Activated naive CD4-positive, alpha-beta T cell treated with anti-CD3 and anti-CD28 coated beads, Interleukin-2, amount 10 ng/mL, durations not matched to agents 7 days and 5 days (primary cell): ENCODE measurements around the gene MTAP.

Experiments
- CTCF ChIA-PET: fragments of 350-600 bp; sonication (Branson Sonifier 250); formaldehyde crosslinking; loops from one replicate; lab custom pipeline; 2021; ENCODE audit warnings: antibody characterized with exemption; lab: Charles Lee
- DNase-seq: peaks from one replicate; pipeline ENCODE4 v3.0.0-alpha.2; 2020
- H3K27ac Mint-ChIP-seq: one replicate; pipeline ENCODE4 v1.8.0; 2021; ENCODE audit warnings: mild to moderate bottlenecking, moderate library complexity, mixed read lengths
- H3K27me3 Mint-ChIP-seq: one replicate; pipeline ENCODE4 v1.8.0; 2021; ENCODE audit warnings: mild to moderate bottlenecking, mixed read lengths
- H3K36me3 Mint-ChIP-seq: one replicate; pipeline ENCODE4 v1.8.0; 2021; ENCODE audit warnings: mixed read lengths
- H3K4me1 Mint-ChIP-seq: one replicate; pipeline ENCODE4 v1.8.0; 2021; ENCODE audit warnings: mixed read lengths
- H3K4me3 Mint-ChIP-seq: one replicate; pipeline ENCODE4 v1.8.0; 2021; ENCODE audit warnings: mild to moderate bottlenecking, moderate library complexity, mixed read lengths
- H3K9me3 Mint-ChIP-seq: one replicate; pipeline ENCODE4 v1.8.0; 2021; ENCODE audit warnings: mixed read lengths

Gene MTAP

DNA sequence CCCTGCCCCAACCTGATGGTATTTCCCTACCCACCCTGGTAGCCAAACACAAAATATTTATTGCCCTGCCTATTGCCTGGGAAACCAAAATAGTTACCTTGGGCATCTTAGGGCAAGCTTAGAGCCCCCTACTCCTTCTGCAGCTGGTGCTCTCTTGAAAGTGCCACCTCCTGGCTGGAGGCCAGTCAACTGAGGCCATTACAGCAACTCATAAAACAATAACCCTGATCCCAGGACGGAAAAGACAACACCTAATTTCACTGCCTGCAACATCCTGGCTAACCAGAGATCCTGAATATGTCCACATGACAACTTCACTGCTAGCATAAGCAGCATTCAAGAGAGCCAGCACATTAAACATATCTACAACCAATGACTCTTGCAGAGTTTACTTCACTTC lies 38.7 kb downstream of the MTAP start:
- H3K27ac Mint-ChIP-seq: no peak overlapping the region
- peaks cover 25% of the 10 kb centered on the region for H3K9me3 Mint-ChIP-seq

DNA sequence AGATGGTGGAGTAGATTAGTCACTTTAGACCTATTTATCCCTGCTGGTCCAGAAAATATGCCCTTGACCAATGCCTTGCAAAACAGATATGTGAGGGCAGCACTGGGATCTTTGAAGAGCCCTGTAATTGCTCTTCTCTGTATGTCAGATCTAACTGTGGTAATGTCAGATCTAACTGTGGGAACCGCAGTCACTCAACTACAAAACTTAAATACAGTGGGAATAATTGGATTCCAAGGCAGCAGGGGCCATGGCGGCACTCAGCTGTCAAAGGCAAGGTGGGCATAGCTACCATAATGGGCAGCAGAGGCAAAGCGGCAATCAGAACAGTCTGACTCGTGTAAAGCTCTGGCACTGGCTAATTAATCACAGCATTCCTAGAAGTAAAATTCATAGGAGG lies 46.2 kb downstream of the MTAP start:
- H3K9me3 Mint-ChIP-seq: peaks cover 38% of the 10 kb centered on the region
- H3K27ac Mint-ChIP-seq: no peak overlapping the region
- peaks cover 7% of the 10 kb centered on the region for H3K4me1 Mint-ChIP-seq
- H3K4me3 Mint-ChIP-seq: no peak overlapping the region
- peaks cover 74% of the 10 kb centered on the region for H3K36me3 Mint-ChIP-seq
- CTCF ChIA-PET: no interaction called here
- DNase-seq: no peak
- no peaks in the 10 kb centered on the region for H3K27me3 Mint-ChIP-seq

More for the DNA sequence above, 38.7 kb downstream of the MTAP start:
- Mint-ChIP-seq H3K36me3 (peaks cover 80% of the 10 kb centered on the region), H3K27me3 (no peaks in the 10 kb centered on the region), H3K4me1 (no peaks in the 10 kb centered on the region), H3K4me3 (no peak overlapping the region)
- CTCF ChIA-PET: no interaction called here
- DNase-seq: no peak

DNA sequence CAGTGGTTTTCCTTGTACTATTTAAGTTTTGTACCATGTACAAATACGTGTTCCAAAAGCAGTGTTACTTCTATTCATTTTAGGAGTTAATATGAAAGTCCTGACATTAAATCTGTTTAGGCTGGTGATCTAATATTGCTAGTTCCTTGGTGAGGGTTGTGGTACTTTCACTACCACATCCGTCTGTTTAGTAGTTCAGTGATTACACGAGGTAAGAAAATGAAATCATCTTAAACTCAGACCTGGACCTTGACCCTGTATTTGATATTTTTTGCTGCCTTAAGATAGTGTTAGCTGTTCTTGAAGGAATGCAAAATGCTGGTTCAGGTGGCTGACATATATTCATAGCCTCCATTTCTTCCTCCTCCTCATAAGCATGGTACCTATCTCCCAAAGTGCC lies 50.3 kb downstream of the MTAP start:
- DNase-seq: no peak
- CTCF ChIA-PET: interaction anchor here (1.2 kb wide), 1 partner anchor 39 kb away, joined by 3 read pairs; no protein-coding TSS in a partner anchor
- peaks cover 22% of the 10 kb centered on the region for H3K4me1 Mint-ChIP-seq
- H3K4me3 Mint-ChIP-seq: no peak overlapping the region
- peaks cover 10% of the 10 kb centered on the region for H3K9me3 Mint-ChIP-seq
- H3K36me3 Mint-ChIP-seq: peaks cover 75% of the 10 kb centered on the region
- no peak overlapping the region for H3K27ac Mint-ChIP-seq
- no peaks in the 10 kb centered on the region for H3K27me3 Mint-ChIP-seq

DNA sequence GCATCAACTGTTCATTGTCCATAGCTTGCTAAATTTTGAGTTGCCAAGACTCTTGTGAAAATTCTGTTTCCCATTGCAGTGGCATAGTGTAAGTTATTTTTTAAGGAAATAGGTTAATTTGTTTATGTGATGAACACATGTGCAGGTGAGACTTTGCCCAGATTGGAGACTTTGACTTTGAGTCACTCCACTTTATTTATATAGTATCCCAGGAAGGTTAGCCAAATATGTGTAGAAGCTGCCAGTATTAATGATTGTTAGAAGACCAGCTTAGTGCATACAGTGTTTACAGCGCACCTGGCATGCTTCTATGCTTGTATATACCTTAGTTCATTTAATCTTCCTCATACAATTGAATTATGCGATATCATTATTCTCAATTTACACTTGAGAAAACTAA lies 51.0 kb downstream of the MTAP start:
- H3K4me3 Mint-ChIP-seq: no peak overlapping the region
- CTCF ChIA-PET: interaction anchor here (1.2 kb wide), 1 partner anchor 40 kb away, joined by 3 read pairs; no protein-coding TSS in a partner anchor
- DNase-seq: no peak
- H3K4me1 Mint-ChIP-seq: peaks cover 22% of the 10 kb centered on the region
- peaks cover 75% of the 10 kb centered on the region for H3K36me3 Mint-ChIP-seq
- H3K27me3 Mint-ChIP-seq: no peaks in the 10 kb centered on the region
- H3K27ac Mint-ChIP-seq: no peak overlapping the region
- peaks cover 5% of the 10 kb centered on the region for H3K9me3 Mint-ChIP-seq

DNA sequence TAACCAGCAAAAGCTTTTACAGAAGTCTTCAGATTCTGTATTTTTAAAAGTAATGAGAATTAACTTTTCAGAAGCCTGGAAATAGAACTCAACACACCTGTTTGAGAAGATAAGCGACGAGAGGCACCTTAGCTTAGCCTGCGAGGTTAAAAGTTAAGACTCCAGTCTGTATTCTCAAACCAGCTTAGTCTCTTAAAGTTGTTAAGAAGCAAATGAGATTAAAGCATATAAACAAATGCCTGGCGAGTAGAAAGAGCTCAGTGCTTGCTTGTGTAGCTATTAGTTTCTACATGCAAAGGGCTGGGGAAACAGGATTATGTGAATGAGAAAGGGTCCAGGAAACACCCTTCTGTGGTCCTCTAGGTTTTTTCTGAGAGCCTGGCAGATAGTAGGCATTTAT lies 51.7 kb downstream of the MTAP start:
- CTCF ChIA-PET: no interaction called here
- peaks cover 75% of the 10 kb centered on the region for H3K36me3 Mint-ChIP-seq
- H3K4me1 Mint-ChIP-seq: peaks cover 22% of the 10 kb centered on the region
- no peak for DNase-seq
- no peaks in the 10 kb centered on the region for H3K9me3 Mint-ChIP-seq
- no peaks in the 10 kb centered on the region for H3K27me3 Mint-ChIP-seq
- H3K4me3 Mint-ChIP-seq: no peak overlapping the region
- no peak overlapping the region for H3K27ac Mint-ChIP-seq

DNA sequence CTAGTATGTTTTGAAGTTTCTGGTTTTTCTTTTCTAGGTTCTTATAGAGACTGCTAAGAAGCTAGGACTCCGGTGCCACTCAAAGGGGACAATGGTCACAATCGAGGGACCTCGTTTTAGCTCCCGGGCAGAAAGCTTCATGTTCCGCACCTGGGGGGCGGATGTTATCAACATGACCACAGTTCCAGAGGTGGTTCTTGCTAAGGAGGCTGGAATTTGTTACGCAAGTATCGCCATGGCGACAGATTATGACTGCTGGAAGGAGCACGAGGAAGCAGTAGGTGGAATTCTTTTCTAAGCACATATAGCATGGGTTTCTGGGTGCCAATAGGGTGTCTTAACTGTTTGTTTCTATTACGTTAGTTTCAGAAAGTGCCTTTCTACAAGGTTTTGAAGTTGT lies 52.2 kb downstream of the MTAP start:
- CTCF ChIA-PET: no interaction called here
- peaks cover 22% of the 10 kb centered on the region for H3K4me1 Mint-ChIP-seq
- no peak for DNase-seq
- no peaks in the 10 kb centered on the region for H3K9me3 Mint-ChIP-seq
- H3K27me3 Mint-ChIP-seq: no peaks in the 10 kb centered on the region
- H3K36me3 Mint-ChIP-seq: peaks cover 76% of the 10 kb centered on the region
- no peak overlapping the region for H3K4me3 Mint-ChIP-seq
- H3K27ac Mint-ChIP-seq: no peak overlapping the region

DNA sequence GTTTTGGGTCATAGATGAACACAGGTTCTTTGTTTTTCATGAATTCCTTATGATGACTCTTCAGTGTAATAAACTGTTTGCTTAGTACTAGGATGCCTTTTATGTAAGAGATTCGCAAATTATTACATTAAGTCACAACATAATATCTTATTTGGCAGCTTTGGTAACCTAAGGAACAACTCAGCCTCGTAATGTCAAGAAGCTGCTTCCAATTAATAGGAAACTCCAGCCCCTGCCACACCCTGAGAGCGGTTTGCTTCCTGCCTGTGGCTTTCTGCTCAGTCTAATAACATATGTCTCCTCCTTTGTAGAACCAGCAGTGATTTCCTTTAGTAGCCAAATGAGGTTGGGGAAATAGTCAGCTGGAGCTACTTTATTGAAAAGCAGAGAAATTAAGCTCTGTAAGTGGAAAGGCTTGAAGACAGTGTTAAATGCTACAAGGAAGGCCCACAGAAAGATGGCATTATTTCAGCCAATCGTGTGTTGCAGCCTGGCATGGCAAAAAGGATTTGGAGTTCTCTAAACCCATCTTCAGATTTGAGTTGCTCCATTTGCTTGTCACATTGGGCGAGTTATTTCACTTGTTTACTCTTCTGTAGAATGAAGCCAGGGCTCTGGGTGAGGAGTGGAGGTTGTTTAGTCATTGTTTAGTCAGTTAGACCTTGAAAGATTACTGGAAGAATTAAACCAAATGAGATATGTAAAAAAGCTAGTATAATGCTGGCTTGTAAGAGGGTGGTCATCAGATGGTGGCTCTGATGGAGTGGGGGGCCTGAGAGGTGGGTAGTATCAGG lies 54.1 kb downstream of the MTAP start:
- Mint-ChIP-seq H3K9me3 (no peaks in the 10 kb centered on the region), H3K4me1 (peaks cover 22% of the 10 kb centered on the region), H3K27ac (peak overlapping the region; percentile 8), H3K27me3 (no peaks in the 10 kb centered on the region), H3K4me3 (no peak overlapping the region), H3K36me3 (peaks cover 75% of the 10 kb centered on the region)
- no peak for DNase-seq
- CTCF ChIA-PET: no interaction called here

DNA sequence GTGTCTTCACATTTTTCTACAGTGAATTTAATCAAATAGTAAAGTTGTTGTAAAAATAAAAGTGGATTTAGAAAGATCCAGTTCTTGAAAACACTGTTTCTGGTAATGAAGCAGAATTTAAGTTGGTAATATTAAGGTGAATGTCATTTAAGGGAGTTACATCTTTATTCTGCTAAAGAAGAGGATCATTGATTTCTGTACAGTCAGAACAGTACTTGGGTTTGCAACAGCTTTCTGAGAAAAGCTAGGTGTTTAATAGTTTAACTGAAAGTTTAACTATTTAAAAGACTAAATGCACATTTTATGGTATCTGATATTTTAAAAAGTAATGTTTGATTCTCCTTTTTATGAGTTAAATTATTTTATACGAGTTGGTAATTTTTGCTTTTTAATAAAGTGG lies 60.4 kb downstream of the MTAP start:
- Mint-ChIP-seq H3K27ac (no peak overlapping the region), H3K4me3 (no peak overlapping the region), H3K9me3 (no peaks in the 10 kb centered on the region), H3K36me3 (peaks cover 64% of the 10 kb centered on the region), H3K27me3 (no peaks in the 10 kb centered on the region), H3K4me1 (no peaks in the 10 kb centered on the region)
- DNase-seq: no peak
- CTCF ChIA-PET: no interaction called here

DNA sequence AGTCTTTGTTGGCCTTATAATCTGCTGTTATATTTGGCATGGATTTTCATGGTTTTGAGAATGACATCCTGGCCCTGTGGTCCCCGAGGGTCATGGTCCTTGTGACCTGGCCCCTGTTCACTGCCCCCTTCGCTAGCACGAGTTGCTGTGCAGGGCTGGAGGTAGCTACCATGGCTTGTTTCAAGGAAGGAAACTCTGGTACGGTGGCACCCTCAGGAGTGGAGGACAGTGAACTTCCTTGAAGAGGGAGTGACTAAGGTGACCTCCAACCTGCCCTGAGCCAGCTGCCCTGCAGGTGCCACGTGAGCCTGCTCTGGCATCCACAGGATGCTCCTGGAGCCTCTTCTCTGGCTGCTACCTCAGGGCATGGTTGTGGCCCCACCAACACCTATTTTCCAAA lies 62.1 kb downstream of the MTAP start:
- H3K27me3 Mint-ChIP-seq: no peaks in the 10 kb centered on the region
- no peaks in the 10 kb centered on the region for H3K9me3 Mint-ChIP-seq
- H3K4me1 Mint-ChIP-seq: no peaks in the 10 kb centered on the region
- H3K27ac Mint-ChIP-seq: no peak overlapping the region
- DNase-seq: no peak
- H3K36me3 Mint-ChIP-seq: peaks cover 48% of the 10 kb centered on the region
- no peak overlapping the region for H3K4me3 Mint-ChIP-seq
- CTCF ChIA-PET: no interaction called here

DNA sequence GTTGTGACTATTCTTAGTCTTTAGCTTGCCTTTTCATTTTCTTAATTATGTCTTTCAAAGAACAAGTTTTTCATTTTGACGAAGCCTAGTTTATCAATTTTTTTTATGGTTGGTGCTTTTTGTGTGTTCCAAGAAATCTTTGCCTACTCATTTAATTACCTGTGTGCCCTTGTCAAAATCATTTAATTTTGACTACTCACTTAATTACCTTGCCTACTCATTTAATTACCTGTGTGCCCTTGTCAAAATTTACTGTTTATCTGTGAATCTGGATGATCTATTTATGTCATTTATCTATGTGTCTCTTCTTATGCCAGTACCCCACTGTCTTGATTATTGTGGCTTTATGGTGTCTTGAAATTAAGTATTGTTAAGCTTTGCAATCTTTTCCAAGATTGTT lies 63.9 kb downstream of the MTAP start:
- no peak for DNase-seq
- Mint-ChIP-seq H3K27me3 (no peaks in the 10 kb centered on the region), H3K36me3 (peaks cover 38% of the 10 kb centered on the region), H3K4me3 (no peak overlapping the region), H3K27ac (no peak overlapping the region), H3K9me3 (no peaks in the 10 kb centered on the region), H3K4me1 (no peaks in the 10 kb centered on the region)
- CTCF ChIA-PET: interaction anchor here (1.0 kb wide), 1 partner anchor 11 kb away, joined by 3 read pairs; no protein-coding TSS in a partner anchor

DNA sequence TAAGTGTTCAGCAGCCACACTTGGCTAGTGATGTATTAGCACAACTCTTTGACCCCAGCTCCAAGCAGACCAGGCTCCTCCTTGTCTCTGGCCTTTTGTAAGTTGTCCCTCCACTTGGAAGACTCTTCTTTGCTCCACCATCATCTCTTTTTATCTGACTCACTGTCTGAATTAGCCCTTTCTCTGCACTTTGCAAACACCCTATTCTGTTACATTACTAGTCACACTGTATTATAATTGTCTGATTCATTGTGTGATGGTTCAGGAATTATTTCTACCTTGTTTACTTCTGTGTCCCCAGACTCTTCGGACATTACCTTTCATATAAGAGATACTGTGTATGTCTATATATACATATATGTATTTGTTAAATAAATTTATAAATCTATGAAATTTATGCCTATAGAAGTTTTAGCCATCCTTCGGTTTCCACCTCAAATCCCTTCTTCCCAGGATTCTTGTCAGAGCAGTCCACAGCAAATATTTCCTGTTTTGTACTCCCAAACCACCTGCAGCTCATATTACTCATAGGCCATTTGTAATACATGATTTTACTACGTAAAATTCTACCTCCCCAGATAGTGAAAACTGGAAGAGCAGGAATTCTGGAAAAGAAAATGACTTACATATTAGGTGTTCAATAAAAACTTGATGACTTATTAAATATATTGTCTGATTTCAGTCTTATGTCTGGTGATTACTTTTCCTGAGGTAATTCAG lies 69.0 kb downstream of the MTAP start:
- peaks cover 8% of the 10 kb centered on the region for H3K9me3 Mint-ChIP-seq
- no peak overlapping the region for H3K27ac Mint-ChIP-seq
- no peak overlapping the region for H3K4me3 Mint-ChIP-seq
- DNase-seq: no peak
- no peaks in the 10 kb centered on the region for H3K4me1 Mint-ChIP-seq
- H3K36me3 Mint-ChIP-seq: peaks cover 32% of the 10 kb centered on the region
- H3K27me3 Mint-ChIP-seq: no peaks in the 10 kb centered on the region
- CTCF ChIA-PET: interaction anchor here (0.6 kb wide), 1 partner anchor 621 kb away, joined by 3 read pairs; no protein-coding TSS in a partner anchor

DNA sequence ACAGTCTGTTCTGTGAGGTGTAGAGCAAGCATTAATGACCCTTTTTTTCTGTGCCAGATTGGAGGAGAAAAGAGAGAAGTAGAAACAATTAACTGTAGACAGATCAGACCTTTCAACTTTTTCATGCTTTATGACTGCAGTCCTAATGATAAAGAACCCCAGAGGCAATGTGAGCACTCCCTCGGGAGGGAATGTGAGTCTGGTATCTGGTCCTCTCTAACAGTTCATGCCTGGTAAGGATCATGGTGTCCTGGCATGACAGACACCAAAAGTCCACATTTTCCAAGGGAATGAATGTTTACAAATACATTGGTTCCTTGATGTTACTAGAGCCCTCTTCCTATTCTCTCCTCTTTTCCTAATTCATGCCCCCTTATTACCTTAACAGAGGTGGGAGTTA lies 70.3 kb downstream of the MTAP start:
- CTCF ChIA-PET: no interaction called here
- Mint-ChIP-seq H3K27me3 (no peaks in the 10 kb centered on the region), H3K4me3 (no peak overlapping the region), H3K4me1 (no peaks in the 10 kb centered on the region), H3K9me3 (peaks cover 12% of the 10 kb centered on the region), H3K36me3 (peaks cover 42% of the 10 kb centered on the region), H3K27ac (no peak overlapping the region)
- no peak for DNase-seq

DNA sequence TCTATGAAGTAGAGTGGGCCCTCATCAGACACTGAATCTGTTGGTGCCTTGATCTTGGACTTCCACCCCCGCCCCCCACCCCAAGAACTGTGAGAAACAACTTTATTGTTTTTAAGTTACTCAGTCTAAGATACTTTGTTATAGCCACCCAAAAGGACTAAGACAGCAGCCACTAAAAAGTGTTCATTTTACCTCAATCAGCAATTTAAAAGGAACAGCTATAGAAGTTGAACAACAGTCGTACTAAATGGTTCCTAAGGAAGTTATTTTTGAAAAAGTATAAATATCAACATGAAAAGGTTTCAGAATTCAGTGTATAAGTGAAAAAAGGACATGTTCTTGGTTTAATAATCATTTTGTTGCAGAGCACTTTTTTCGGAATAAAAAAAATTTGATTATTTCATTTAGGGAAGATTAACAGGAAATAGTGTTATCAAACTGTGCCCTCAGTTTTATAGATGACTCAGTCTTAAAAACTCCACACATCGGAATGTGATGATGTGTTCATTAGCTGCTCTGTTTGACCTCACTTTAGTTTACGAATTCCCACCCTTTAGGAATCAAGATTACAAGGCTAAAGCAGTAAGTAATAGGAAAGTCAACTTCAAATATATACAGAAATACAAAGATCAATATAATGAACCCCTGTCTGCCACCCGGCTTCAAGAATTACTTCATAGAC lies 71.2 kb downstream of the MTAP start:
- Mint-ChIP-seq H3K4me3 (no peak overlapping the region), H3K27ac (no peak overlapping the region), H3K9me3 (peaks cover 12% of the 10 kb centered on the region), H3K4me1 (no peaks in the 10 kb centered on the region), H3K36me3 (peaks cover 47% of the 10 kb centered on the region), H3K27me3 (no peaks in the 10 kb centered on the region)
- CTCF ChIA-PET: no interaction called here
- DNase-seq: no peak

DNA sequence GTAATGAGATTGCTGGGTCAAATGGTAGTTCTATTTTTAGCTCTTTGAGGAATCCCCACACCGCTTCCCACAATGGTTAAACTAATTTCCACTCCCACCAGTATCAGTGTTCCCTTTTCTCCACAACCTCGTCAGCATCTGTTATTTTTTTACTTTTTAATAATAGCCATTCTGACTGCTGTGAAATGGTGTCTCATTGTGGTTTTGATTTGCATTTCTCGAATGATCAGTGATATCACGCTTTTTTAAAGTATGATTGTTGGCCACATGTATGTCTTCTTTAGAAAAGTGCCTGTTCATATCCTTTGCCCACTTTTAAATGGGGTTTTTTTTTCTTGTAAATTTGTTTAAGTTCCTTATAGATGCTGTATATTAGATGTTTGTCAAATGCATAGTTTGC lies 73.5 kb downstream of the MTAP start:
- no peak overlapping the region for H3K27ac Mint-ChIP-seq
- DNase-seq: no peak
- no peaks in the 10 kb centered on the region for H3K4me1 Mint-ChIP-seq
- CTCF ChIA-PET: no interaction called here
- no peak overlapping the region for H3K4me3 Mint-ChIP-seq
- H3K9me3 Mint-ChIP-seq: peaks cover 24% of the 10 kb centered on the region
- no peaks in the 10 kb centered on the region for H3K27me3 Mint-ChIP-seq
- H3K36me3 Mint-ChIP-seq: peaks cover 66% of the 10 kb centered on the region
